Thyroid gland (tissue), 4 donors: ENCODE data around the gene NAV2.

Experiments
- CTCF ChIP-seq, 6 experiments: fragments of 200-600 bp in 3 of 6; fragments of 450-650 bp in 3 of 6; sonication (generic) in 3 of 6; IDR thresholded peaks; one replicate each; pipeline ENCODE4 v1.5.1; 2016 to 2019; ENCODE audit warnings: antibody characterized with exemption in 6 of 6, mild to moderate bottlenecking in 2 of 6, inconsistent platforms in 1 of 6, moderate library complexity in 1 of 6
- POLR2A ChIP-seq, 2 donors: fragments of 450-650 bp; IDR thresholded peaks; one replicate each; pipeline ENCODE4 v1.6.1; 2017; ENCODE audit warnings: antibody characterized with exemption in 2 of 2, mild to moderate bottlenecking in 2 of 2, moderate library complexity in 1 of 2

GRCh38 chr11:19923626-19924025 lies 211.0 kb downstream of the NAV2 start:
- TF ChIP-seq CTCF (IDR thresholded peaks at IDR 0.05), result no peak
- no peak for TF ChIP-seq POLR2A (IDR thresholded peaks at IDR 0.05)
